Left ventricle myocardium inferior (tissue), 1 donor: ENCODE data around the gene HOXA4. TPM values are rescaled to one million over a fixed set of nuclear protein-coding genes. Genes with fewer than 3 reads are reported as not detected.

Experiments used
- DNase-seq: peaks from one replicate; pipeline ENCODE4 v3.0.0-alpha.2; 2020
- H3K27ac ChIP-seq: fragments of 200-600 bp; replicated peaks from 2 replicates; pipeline ENCODE4 v1.8.0; 2021
- H3K27me3 ChIP-seq: fragments of 200-600 bp; 2 replicates; pipeline ENCODE4 v1.8.0; 2021; ENCODE audit warnings: low read depth
- H3K36me3 ChIP-seq: fragments of 200-600 bp; 2 replicates; pipeline ENCODE4 v1.8.0; 2021
- H3K4me1 ChIP-seq: fragments of 200-600 bp; 2 replicates; pipeline ENCODE4 v1.8.0; 2021
- H3K4me3 ChIP-seq: fragments of 200-600 bp; 2 replicates; pipeline ENCODE4 v1.8.0; 2021; ENCODE audit warnings: mild to moderate bottlenecking, moderate library complexity
- H3K9me3 ChIP-seq: fragments of 200-600 bp; replicated peaks from 2 replicates; pipeline ENCODE4 v1.8.0; 2021
- CTCF ChIP-seq: fragments of 200-600 bp; IDR thresholded peaks from 2 replicates; pipeline ENCODE4 v1.8.0; 2021; ENCODE audit warnings: antibody characterized with exemption, mild to moderate bottlenecking, borderline replicate concordance
- intact Hi-C: fragments of 100-400 bp; cut with micrococcal nuclease; formaldehyde crosslinking; loops from one replicate; pipeline ENCODE4 v1.11.0; 2022
- total RNA-seq: library from RNA; stranded (reverse); fragmentation: NEBNext Ultra II Directional; extraction: Animal tissue kit (Norgen Biotek cat#: 25700); gene quantifications from one replicate; pipeline ENCODE4 v1.2.1, GENCODE V29; 2021
- donor health status: DM: no; HTN: yes; CAD: no; lungs with severe emphysema.

HOXA4 gene
- total RNA-seq, 1 donor from 2014 or later: not detected

- TF ChIP-seq CTCF: no peak
- Histone ChIP-seq H3K36me3 (no peaks in the 10 kb centered on the region), H3K4me1 (peaks cover 52% of the 10 kb centered on the region), H3K9me3 (no peaks in the 10 kb centered on the region), H3K4me3 (no peak overlapping the region), H3K27me3 (peaks cover 100% of the 10 kb centered on the region), H3K27ac (no peak overlapping the region)
- DNase-seq: no peak
- intact Hi-C loops: no loop called here
These were observed 30.8 kb downstream of the HOXA4 start for GRCh38 chr7:27099453-27100370.

- no peaks in the 10 kb centered on the region for H3K9me3 ChIP-seq
- H3K36me3 ChIP-seq: no peaks in the 10 kb centered on the region
- peaks cover 52% of the 10 kb centered on the region for H3K4me1 ChIP-seq
- DNase-seq: no peak
- peak overlapping the region; percentile 27 for H3K27ac ChIP-seq
- no peak for TF ChIP-seq CTCF
- H3K27me3 ChIP-seq: peaks cover 100% of the 10 kb centered on the region
- H3K4me3 ChIP-seq: peak overlapping the region; percentile 71
- intact Hi-C loops: no loop called here
These were observed 31.7 kb downstream of the HOXA4 start for GRCh38 chr7:27098578-27099451.

- peaks cover 100% of the 10 kb centered on the region for H3K27me3 ChIP-seq
- peaks cover 46% of the 10 kb centered on the region for H3K4me1 ChIP-seq
- no peak for DNase-seq
- H3K9me3 ChIP-seq: no peaks in the 10 kb centered on the region
- H3K27ac ChIP-seq: peak overlapping the region; percentile 27
- no peak for TF ChIP-seq CTCF
- H3K36me3 ChIP-seq: no peaks in the 10 kb centered on the region
- peak overlapping the region; percentile 71 for H3K4me3 ChIP-seq
- intact Hi-C loops: no loop called here
These were observed 32.6 kb downstream of the HOXA4 start for GRCh38 chr7:27097686-27098577.

- Histone ChIP-seq H3K27ac (peak overlapping the region; percentile 73), H3K4me3 (peak overlapping the region; percentile 71), H3K27me3 (peaks cover 100% of the 10 kb centered on the region), H3K9me3 (no peaks in the 10 kb centered on the region), H3K4me1 (peaks cover 46% of the 10 kb centered on the region), H3K36me3 (no peaks in the 10 kb centered on the region)
- DNase-seq: no peak
- TF ChIP-seq CTCF: no peak
- intact Hi-C loops: no loop called here
These were observed 33.6 kb downstream of the HOXA4 start for GRCh38 chr7:27096768-27097514.
